PC-9 (cell line): ENCODE results near the gene UPF3A.

Experiments
- EZH2 ChIP-seq: fragments of 200-600 bp; sonication (generic); IDR thresholded peaks from 2 replicates; pipeline ENCODE4 v1.8.0; 2017; ENCODE audit warnings: antibody characterized with exemption, low read depth
- TF ChIP-seq, protein P1 (sequence below): fragments of 200-600 bp; sonication (generic); conservative IDR thresholded peaks from 2 replicates; pipeline ENCODE4 v1.6.1; 2017; ENCODE audit warnings: mixed run types, antibody characterized with exemption, mild to moderate bottlenecking, moderate library complexity

DNA sequence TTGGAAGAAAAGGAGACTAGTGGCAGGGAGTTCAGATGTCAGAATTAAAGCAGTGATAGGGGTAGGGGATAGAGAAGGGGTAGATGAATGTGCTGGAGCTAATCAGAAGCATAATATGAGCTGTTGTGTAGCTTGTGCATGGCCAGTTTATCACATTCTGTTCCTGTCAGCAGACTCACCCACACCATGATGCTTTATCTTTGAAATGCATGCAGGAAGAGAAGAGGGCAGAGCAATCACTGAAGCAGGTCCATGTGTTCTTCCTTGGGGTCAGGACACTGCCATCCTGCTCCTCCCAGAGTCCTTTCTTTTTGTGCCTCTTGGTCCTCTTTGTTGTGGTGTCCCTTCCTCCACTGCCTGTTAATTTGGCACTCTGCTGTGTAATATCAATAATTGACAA lies 38.7 kb downstream of the UPF3A start:
- TF ChIP-seq, protein P1, sequence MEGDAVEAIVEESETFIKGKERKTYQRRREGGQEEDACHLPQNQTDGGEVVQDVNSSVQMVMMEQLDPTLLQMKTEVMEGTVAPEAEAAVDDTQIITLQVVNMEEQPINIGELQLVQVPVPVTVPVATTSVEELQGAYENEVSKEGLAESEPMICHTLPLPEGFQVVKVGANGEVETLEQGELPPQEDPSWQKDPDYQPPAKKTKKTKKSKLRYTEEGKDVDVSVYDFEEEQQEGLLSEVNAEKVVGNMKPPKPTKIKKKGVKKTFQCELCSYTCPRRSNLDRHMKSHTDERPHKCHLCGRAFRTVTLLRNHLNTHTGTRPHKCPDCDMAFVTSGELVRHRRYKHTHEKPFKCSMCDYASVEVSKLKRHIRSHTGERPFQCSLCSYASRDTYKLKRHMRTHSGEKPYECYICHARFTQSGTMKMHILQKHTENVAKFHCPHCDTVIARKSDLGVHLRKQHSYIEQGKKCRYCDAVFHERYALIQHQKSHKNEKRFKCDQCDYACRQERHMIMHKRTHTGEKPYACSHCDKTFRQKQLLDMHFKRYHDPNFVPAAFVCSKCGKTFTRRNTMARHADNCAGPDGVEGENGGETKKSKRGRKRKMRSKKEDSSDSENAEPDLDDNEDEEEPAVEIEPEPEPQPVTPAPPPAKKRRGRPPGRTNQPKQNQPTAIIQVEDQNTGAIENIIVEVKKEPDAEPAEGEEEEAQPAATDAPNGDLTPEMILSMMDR = no peak
- TF ChIP-seq EZH2 = no peak
